Lower leg skin (tissue), 3 donors: ENCODE measurements around the gene DICER1.

ENCODE experiments used
- CTCF ChIP-seq, 3 donors: fragments of 450-650 bp; IDR thresholded peaks; one replicate each; pipeline ENCODE4 v1.5.1; 2016; ENCODE audit warnings: antibody characterized with exemption in 3 of 3, mild to moderate bottlenecking in 3 of 3, moderate library complexity in 2 of 3
- POLR2A ChIP-seq, 2 donors: fragments of 450-650 bp; IDR thresholded peaks; one replicate each; pipeline ENCODE4 v1.6.1; 2016 to 2017; ENCODE audit warnings: antibody characterized with exemption in 2 of 2, mild to moderate bottlenecking in 1 of 2, moderate library complexity in 1 of 2

- TF ChIP-seq POLR2A (IDR thresholded peaks at IDR 0.05), result no peak
- no peak for TF ChIP-seq CTCF (IDR thresholded peaks at IDR 0.05)
Observed at GRCh38 chr14:95068521-95068920, 88.8 kb downstream of the DICER1 start.
